Activated naive CD8-positive, alpha-beta T cell treated with anti-CD3 and anti-CD28 coated beads for 36 hours (primary cell): ENCODE data around the gene HPS5. TPM values are rescaled to one million over a fixed set of nuclear protein-coding genes. Genes with fewer than 3 reads are reported as not detected.
A peak's percentile ranks its signal among the peaks of the same experiment; 100 is the strongest.
"Not testable (repeated sequence)": the region's sequence is repeated elsewhere in the genome, so short reads cannot be mapped to it uniquely, and the experiment has no call there.

Experiments used
- DNase-seq: peaks from one replicate; pipeline ENCODE4 v3.0.0; 2021
- H3K27ac Mint-ChIP-seq: one replicate; pipeline ENCODE4 v1.8.0; 2022; ENCODE audit warnings: mild to moderate bottlenecking, moderate library complexity, mixed read lengths
- H3K27me3 Mint-ChIP-seq: one replicate; pipeline ENCODE4 v1.8.0; 2022; ENCODE audit warnings: mild to moderate bottlenecking, mixed read lengths
- H3K36me3 Mint-ChIP-seq: one replicate; pipeline ENCODE4 v1.8.0; 2021; ENCODE audit warnings: mild to moderate bottlenecking, mixed read lengths
- H3K4me1 Mint-ChIP-seq: one replicate; pipeline ENCODE4 v1.8.0; 2021; ENCODE audit warnings: mixed read lengths
- H3K4me3 Mint-ChIP-seq: one replicate; pipeline ENCODE4 v1.8.0; 2022; ENCODE audit warnings: mild to moderate bottlenecking, moderate library complexity, mixed read lengths
- H3K9me3 Mint-ChIP-seq: one replicate; pipeline ENCODE4 v1.8.0; 2022; ENCODE audit warnings: mixed read lengths
- total RNA-seq, 2 experiments: library from RNA; stranded (reverse); gene quantifications; one replicate each; pipeline ENCODE4 v1.2.3, GENCODE V29; 2021

Gene HPS5
- total RNA-seq, 2 experiments from 2014 or later, result 14.1 to 15.9 TPM

GRCh38 chr11:18329196-18329870, 7.4 kb upstream of the HPS5 start:
- H3K27me3 Mint-ChIP-seq, result no peaks in the 10 kb centered on the region
- no peak for DNase-seq

GRCh38 chr11:18324381-18324780, 2.4 kb upstream of the HPS5 start:
- Mint-ChIP-seq H3K36me3 (peaks cover 25% of the 10 kb centered on the region), H3K4me1 (peaks cover 47% of the 10 kb centered on the region), H3K27ac (peak overlapping the region; percentile 34), H3K27me3 (no peaks in the 10 kb centered on the region), H3K9me3 (no peaks in the 10 kb centered on the region), H3K4me3 (peak overlapping the region; percentile 95)
- no peak for DNase-seq

More at GRCh38 chr11:18329196-18329870, 7.4 kb upstream of the HPS5 start:
- Mint-ChIP-seq H3K4me1 (peaks cover 45% of the 10 kb centered on the region), H3K36me3 (peaks cover 41% of the 10 kb centered on the region), H3K9me3 (no peaks in the 10 kb centered on the region), H3K27ac (peak overlapping the region; percentile 55), H3K4me3 (no peak overlapping the region)

- not testable (repeated sequence) for DNase-seq, H3K27me3 Mint-ChIP-seq, H3K9me3 Mint-ChIP-seq
- Mint-ChIP-seq H3K36me3 (peaks cover 21% of the 10 kb centered on the region), H3K4me1 (peaks cover 49% of the 10 kb centered on the region), H3K27ac (peak overlapping the region; percentile 34), H3K4me3 (peak overlapping the region; percentile 95)
Observed at GRCh38 chr11:18323881-18324280, 1.9 kb upstream of the HPS5 start.

DNA sequence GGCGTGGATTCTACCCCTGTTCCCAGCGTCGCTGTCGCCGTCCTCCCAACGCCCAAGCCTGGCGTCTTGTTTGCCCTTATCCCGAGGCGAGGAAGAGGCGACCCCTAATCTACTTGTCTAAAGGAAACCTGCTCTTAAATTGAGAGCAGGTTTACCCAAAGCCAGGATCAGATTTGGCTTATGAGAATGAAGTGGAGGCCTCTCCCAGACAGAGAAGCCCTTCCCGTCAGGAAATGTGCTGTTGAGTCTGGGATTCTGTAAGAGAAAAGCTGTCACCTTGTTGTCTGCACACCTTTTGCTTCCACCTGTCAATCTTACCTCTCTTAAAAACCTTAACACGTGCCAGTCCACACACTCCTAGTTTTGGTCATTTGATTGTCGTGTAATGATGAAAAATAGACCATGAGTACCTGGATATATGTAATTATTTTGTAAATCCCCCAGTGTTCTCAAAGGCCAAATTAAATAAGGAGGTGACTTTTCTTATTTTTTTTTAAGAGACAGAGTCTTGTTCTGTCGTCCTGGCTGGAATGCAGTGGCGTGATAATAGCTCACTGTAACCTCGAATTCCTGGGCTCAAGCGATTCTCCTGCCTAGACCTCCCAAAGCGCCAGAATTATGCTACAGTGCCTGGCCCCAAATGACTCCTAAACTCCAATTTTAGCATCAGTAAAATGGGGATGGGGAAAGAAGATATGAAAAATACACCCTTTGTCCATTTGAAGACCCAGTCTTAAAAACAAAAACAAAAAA, 1.1 kb upstream of the HPS5 start:
- no peak for DNase-seq

GRCh38 chr11:18321578-18321968, 367 bp downstream of the HPS5 start:
- peaks cover 56% of the 10 kb centered on the region for H3K4me1 Mint-ChIP-seq
- H3K27ac Mint-ChIP-seq, result peak overlapping the region; percentile 100
- DNase-seq, result no peak
- peaks cover 24% of the 10 kb centered on the region for H3K36me3 Mint-ChIP-seq
- no peaks in the 10 kb centered on the region for H3K27me3 Mint-ChIP-seq
- peak overlapping the region; percentile 95 for H3K4me3 Mint-ChIP-seq
- no peaks in the 10 kb centered on the region for H3K9me3 Mint-ChIP-seq

More for the DNA sequence above, 1.1 kb upstream of the HPS5 start:
- H3K27ac Mint-ChIP-seq, result peak overlapping the region; percentile 100
- H3K36me3 Mint-ChIP-seq, result peaks cover 21% of the 10 kb centered on the region
- peaks cover 56% of the 10 kb centered on the region for H3K4me1 Mint-ChIP-seq
- no peaks in the 10 kb centered on the region for H3K27me3 Mint-ChIP-seq
- peak overlapping the region; percentile 95 for H3K4me3 Mint-ChIP-seq
- no peaks in the 10 kb centered on the region for H3K9me3 Mint-ChIP-seq

DNA sequence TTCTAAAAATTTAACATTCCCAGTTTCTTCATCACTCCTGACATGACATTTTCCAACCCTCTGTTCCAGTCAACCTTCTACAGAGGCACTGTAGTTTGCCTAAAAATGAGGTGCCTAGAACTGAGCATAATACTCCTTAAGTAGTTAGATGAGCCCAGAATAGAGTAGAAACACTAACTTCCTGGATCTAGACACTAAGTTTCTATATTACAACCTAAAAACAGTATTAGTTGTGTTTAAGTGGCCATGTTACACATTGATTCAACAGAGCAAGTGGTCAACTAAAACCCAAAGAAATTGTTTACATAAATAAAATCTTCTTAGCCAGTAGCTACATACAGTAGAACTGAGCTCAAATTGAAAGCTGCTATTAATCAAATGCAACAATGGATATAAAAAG, 1.3 kb downstream of the HPS5 start:
- no peak for DNase-seq
- peaks cover 56% of the 10 kb centered on the region for H3K4me1 Mint-ChIP-seq
- peaks cover 24% of the 10 kb centered on the region for H3K36me3 Mint-ChIP-seq
- H3K9me3 Mint-ChIP-seq, result no peaks in the 10 kb centered on the region
- H3K27ac Mint-ChIP-seq, result no peak overlapping the region
- H3K27me3 Mint-ChIP-seq, result no peaks in the 10 kb centered on the region
- H3K4me3 Mint-ChIP-seq, result peak overlapping the region; percentile 44

DNA sequence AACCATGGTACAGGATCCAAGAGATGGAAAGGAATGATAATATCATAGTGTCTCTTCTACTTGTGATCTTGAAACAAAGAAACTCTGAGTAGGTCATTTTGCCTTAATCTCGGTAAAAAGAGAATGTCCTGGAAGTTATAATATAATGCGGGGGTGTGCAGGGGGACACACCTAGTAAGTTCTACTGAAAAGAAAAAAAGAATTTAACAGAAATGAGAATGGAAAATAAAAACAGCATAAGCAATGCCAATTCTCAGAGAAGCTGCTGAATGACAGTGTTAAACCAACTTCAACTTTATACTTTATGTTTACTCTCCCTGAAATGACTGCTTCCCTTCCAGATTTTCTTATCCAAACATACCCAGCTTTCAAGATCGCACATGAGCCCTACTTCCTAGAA, 2.0 kb downstream of the HPS5 start:
- peak overlapping the region; percentile 33 for H3K4me3 Mint-ChIP-seq
- no peak overlapping the region for H3K27ac Mint-ChIP-seq
- no peak for DNase-seq
- peaks cover 49% of the 10 kb centered on the region for H3K4me1 Mint-ChIP-seq
- no peaks in the 10 kb centered on the region for H3K9me3 Mint-ChIP-seq
- H3K27me3 Mint-ChIP-seq, result no peaks in the 10 kb centered on the region
- H3K36me3 Mint-ChIP-seq, result peaks cover 19% of the 10 kb centered on the region

DNA sequence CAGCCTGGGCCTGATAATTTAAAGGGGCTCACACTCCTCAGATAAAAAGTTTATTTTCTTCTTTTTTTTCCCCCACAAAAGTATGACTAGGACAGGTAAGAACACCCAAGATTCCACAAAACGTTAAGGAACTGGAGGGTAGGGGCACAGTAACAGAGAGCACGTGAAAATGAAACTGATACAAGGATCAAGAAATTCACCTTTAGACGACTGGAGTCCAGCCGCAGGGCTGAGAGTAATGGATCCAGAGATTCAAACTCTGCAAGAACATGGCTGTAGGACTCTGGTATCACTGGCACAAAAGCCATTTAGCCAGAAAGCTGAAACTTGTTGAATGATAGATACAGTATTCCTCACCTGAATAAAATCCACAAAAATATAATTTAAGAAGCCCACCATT, 4.4 kb downstream of the HPS5 start:
- H3K27ac Mint-ChIP-seq, result no peak overlapping the region
- DNase-seq, result no peak

DNA sequence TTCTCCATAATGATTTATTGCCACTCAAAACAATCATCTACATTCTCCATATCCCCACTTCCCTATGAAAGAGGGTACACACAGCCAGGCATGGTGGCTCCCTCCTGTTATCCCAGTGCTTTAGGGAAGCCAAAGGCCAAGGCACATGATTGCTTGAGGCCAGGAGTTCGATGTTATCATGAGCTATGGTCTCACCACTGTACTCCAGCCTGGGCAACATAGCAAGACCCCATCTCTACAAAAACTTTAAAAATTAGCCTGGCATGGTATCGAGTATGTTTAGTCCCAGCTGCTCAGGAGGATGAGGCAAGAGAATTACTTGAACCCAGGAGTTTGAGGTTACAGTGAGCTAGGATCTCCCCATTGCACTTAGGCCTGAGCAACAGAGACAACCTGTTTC, 6.0 kb downstream of the HPS5 start:
- Mint-ChIP-seq H3K36me3 (peaks cover 9% of the 10 kb centered on the region), H3K4me1 (peaks cover 29% of the 10 kb centered on the region), H3K27ac (no peak overlapping the region), H3K27me3 (no peaks in the 10 kb centered on the region), H3K4me3 (no peak overlapping the region), H3K9me3 (no peaks in the 10 kb centered on the region)
- no peak for DNase-seq

More for the DNA sequence above, 4.4 kb downstream of the HPS5 start:
- H3K27me3 Mint-ChIP-seq, result no peaks in the 10 kb centered on the region
- H3K36me3 Mint-ChIP-seq, result peaks cover 5% of the 10 kb centered on the region
- peaks cover 33% of the 10 kb centered on the region for H3K4me1 Mint-ChIP-seq
- no peak overlapping the region for H3K4me3 Mint-ChIP-seq
- H3K9me3 Mint-ChIP-seq, result no peaks in the 10 kb centered on the region

- DNase-seq, result no peak
- no peak overlapping the region for H3K27ac Mint-ChIP-seq
- peaks cover 9% of the 10 kb centered on the region for H3K36me3 Mint-ChIP-seq
- no peak overlapping the region for H3K4me3 Mint-ChIP-seq
- H3K27me3 Mint-ChIP-seq, result no peaks in the 10 kb centered on the region
- H3K9me3 Mint-ChIP-seq, result no peaks in the 10 kb centered on the region
- H3K4me1 Mint-ChIP-seq, result peaks cover 22% of the 10 kb centered on the region
Observed at GRCh38 chr11:18314784-18315523, 7.0 kb downstream of the HPS5 start.

- Mint-ChIP-seq H3K9me3 (no peaks in the 10 kb centered on the region), H3K4me3 (no peak overlapping the region), H3K4me1 (peaks cover 14% of the 10 kb centered on the region), H3K27me3 (no peaks in the 10 kb centered on the region), H3K27ac (no peak overlapping the region), H3K36me3 (peaks cover 11% of the 10 kb centered on the region)
- no peak for DNase-seq
Observed at GRCh38 chr11:18313965-18314763, 7.8 kb downstream of the HPS5 start.

- no peaks in the 10 kb centered on the region for H3K27me3 Mint-ChIP-seq
- no peak for DNase-seq
- no peak overlapping the region for H3K27ac Mint-ChIP-seq
- H3K4me1 Mint-ChIP-seq, result peaks cover 5% of the 10 kb centered on the region
- H3K36me3 Mint-ChIP-seq, result peaks cover 12% of the 10 kb centered on the region
- no peaks in the 10 kb centered on the region for H3K9me3 Mint-ChIP-seq
- H3K4me3 Mint-ChIP-seq, result no peak overlapping the region
Observed at GRCh38 chr11:18312663-18313420, 9.1 kb downstream of the HPS5 start.

DNA sequence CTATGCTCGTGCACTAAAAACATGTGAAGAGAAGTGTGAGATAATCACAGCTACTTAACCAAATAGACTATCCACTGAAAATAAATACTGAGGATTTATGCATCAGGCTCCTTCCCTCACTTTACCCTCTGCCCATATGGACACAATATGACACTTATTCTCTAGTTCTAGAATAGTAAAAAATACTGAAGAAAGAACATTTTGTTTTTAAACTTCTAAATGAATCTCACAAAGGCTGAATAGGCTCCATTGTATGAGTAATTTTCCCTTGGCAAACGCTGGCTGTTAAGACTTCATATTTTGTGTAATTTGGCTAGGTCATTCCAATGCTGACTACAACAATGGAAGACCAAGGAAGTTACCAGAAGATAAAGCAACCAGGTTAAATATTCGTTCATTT, 9.9 kb downstream of the HPS5 start:
- H3K27ac Mint-ChIP-seq, result no peak overlapping the region
- peaks cover 5% of the 10 kb centered on the region for H3K4me1 Mint-ChIP-seq
- no peak for DNase-seq
- peaks cover 9% of the 10 kb centered on the region for H3K36me3 Mint-ChIP-seq
- no peak overlapping the region for H3K4me3 Mint-ChIP-seq
- no peaks in the 10 kb centered on the region for H3K27me3 Mint-ChIP-seq
- H3K9me3 Mint-ChIP-seq, result no peaks in the 10 kb centered on the region

GRCh38 chr11:18310800-18311340, 11.1 kb downstream of the HPS5 start:
- H3K27ac Mint-ChIP-seq, result no peak overlapping the region
- peaks cover 5% of the 10 kb centered on the region for H3K4me1 Mint-ChIP-seq
- H3K4me3 Mint-ChIP-seq, result no peak overlapping the region
- no peaks in the 10 kb centered on the region for H3K27me3 Mint-ChIP-seq
- H3K36me3 Mint-ChIP-seq, result peaks cover 11% of the 10 kb centered on the region
- no peak for DNase-seq
- no peaks in the 10 kb centered on the region for H3K9me3 Mint-ChIP-seq
